Astrocyte (in vitro differentiated cells and primary cell): ENCODE results near the gene SYTL3. TPM values are rescaled to one million over a fixed set of nuclear protein-coding genes. Genes with fewer than 3 reads are reported as not detected.
A peak's percentile ranks its signal among the peaks of the same experiment; 100 is the strongest.

ENCODE experiments used
- DNase-seq: peaks from one replicate; pipeline ENCODE4 v3.0.0-alpha.2; 2010; ENCODE audit warnings: low read depth
- FAIRE-seq: peaks from 2 replicates; lab custom pipeline; 2011; peaks lifted over from hg19 to GRCh38; lab: Jason Lieb, UNC
- H2AFZ ChIP-seq: 2 replicates; pipeline ENCODE4 v1.6.0; 2012; ENCODE audit warnings: low read depth, low read length, inconsistent platforms
- H3K27ac ChIP-seq: 2 replicates; pipeline ENCODE4 v1.5.1; 2011; ENCODE audit warnings: low read depth, low read length, inconsistent platforms
- H3K27me3 ChIP-seq: 2 replicates; pipeline ENCODE4 v1.6.0; 2011; ENCODE audit warnings: low read length, inconsistent platforms; ENCODE audit not compliant: insufficient read depth
- H3K36me3 ChIP-seq: 2 replicates; pipeline ENCODE4 v1.5.1; 2011; ENCODE audit warnings: low read length, inconsistent platforms; ENCODE audit not compliant: insufficient read depth
- H3K4me1 ChIP-seq: 2 replicates; pipeline ENCODE4 v1.5.1; 2011; ENCODE audit warnings: low read length, inconsistent platforms; ENCODE audit not compliant: insufficient read depth
- H3K4me2 ChIP-seq: 2 replicates; pipeline ENCODE4 v1.6.0; 2012; ENCODE audit warnings: low read length, inconsistent platforms
- H3K4me3 ChIP-seq: 2 replicates; pipeline ENCODE4 v1.5.1; 2011; ENCODE audit warnings: low read depth, mild to moderate bottlenecking, low read length, inconsistent platforms; ENCODE audit not compliant: insufficient read depth
- H3K79me2 ChIP-seq: 2 replicates; pipeline ENCODE4 v1.6.0; 2012; ENCODE audit warnings: mild to moderate bottlenecking, low read length, inconsistent platforms; ENCODE audit not compliant: insufficient read depth
- H3K9ac ChIP-seq: 2 replicates; pipeline ENCODE4 v1.6.0; 2012; ENCODE audit warnings: mild to moderate bottlenecking, low read length, inconsistent platforms
- H3K9me3 ChIP-seq: 2 replicates; pipeline ENCODE4 v1.5.1; 2012; ENCODE audit warnings: low read depth, mild to moderate bottlenecking, low read length, inconsistent platforms; ENCODE audit not compliant: insufficient read depth
- H4K20me1 ChIP-seq: 2 replicates; pipeline ENCODE4 v1.6.0; 2012; ENCODE audit warnings: low read length, inconsistent platforms; ENCODE audit not compliant: insufficient read depth
- H3K27ac Mint-ChIP-seq: one replicate; pipeline ENCODE4 v1.8.0; 2021; ENCODE audit warnings: mild to moderate bottlenecking, mixed read lengths; ENCODE audit not compliant: unreplicated experiment
- H3K27me3 Mint-ChIP-seq: one replicate; pipeline ENCODE4 v1.8.0; 2021; ENCODE audit warnings: low read depth, mixed read lengths; ENCODE audit not compliant: unreplicated experiment
- H3K36me3 Mint-ChIP-seq: one replicate; pipeline ENCODE4 v1.8.0; 2021; ENCODE audit warnings: low read depth, mixed read lengths; ENCODE audit not compliant: unreplicated experiment
- H3K4me1 Mint-ChIP-seq: one replicate; pipeline ENCODE4 v1.8.0; 2021; ENCODE audit warnings: low read depth, mixed read lengths; ENCODE audit not compliant: unreplicated experiment
- H3K4me3 Mint-ChIP-seq: one replicate; pipeline ENCODE4 v1.8.0; 2021; ENCODE audit warnings: mild to moderate bottlenecking, moderate library complexity, mixed read lengths; ENCODE audit not compliant: unreplicated experiment
- H3K9me3 Mint-ChIP-seq: one replicate; pipeline ENCODE4 v1.8.0; 2021; ENCODE audit warnings: mild to moderate bottlenecking, mixed read lengths; ENCODE audit not compliant: unreplicated experiment
- EZH2 ChIP-seq: IDR thresholded peaks from 2 replicates; pipeline ENCODE4 v1.6.1; 2012; ENCODE audit warnings: mild to moderate bottlenecking, low read length, inconsistent platforms; ENCODE audit not compliant: insufficient read depth
- total RNA-seq: library from RNA; stranded (reverse); gene quantifications from 2 replicates; pipeline ENCODE4 v1.2.1, GENCODE V29; 2021
- TF ChIP-seq, protein P1 (sequence below): IDR thresholded peaks from 2 replicates; pipeline ENCODE4 v1.5.1; 2011; ENCODE audit warnings: low read depth, mild to moderate bottlenecking, inconsistent platforms, low read length, moderate library complexity; ENCODE audit not compliant: insufficient read depth

SYTL3 gene
- total RNA-seq, 1 donor from 2014 or later = 1.2 TPM

DNA sequence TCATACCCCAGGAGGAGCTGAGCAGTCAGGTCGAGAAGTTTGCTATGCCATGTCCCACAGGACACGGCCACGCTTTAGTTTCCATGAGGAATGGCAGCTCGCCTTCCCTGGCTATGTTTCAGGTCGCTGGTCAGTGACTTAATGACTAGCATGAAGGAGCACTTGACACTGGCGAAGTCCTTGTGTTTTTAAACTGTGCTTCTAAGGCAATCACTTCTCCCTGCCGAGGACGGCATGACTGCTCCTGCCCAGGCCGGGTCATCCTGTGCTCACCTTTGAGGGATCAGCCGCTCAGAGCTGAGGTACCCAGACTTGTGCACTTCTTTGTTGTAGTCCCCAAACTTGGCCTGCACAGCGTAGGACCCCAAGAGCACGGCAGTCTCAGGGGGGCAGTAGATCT, 135.2 kb downstream of the SYTL3 start:
- peaks cover 39% of the 10 kb centered on the region for H3K36me3 Mint-ChIP-seq

DNA sequence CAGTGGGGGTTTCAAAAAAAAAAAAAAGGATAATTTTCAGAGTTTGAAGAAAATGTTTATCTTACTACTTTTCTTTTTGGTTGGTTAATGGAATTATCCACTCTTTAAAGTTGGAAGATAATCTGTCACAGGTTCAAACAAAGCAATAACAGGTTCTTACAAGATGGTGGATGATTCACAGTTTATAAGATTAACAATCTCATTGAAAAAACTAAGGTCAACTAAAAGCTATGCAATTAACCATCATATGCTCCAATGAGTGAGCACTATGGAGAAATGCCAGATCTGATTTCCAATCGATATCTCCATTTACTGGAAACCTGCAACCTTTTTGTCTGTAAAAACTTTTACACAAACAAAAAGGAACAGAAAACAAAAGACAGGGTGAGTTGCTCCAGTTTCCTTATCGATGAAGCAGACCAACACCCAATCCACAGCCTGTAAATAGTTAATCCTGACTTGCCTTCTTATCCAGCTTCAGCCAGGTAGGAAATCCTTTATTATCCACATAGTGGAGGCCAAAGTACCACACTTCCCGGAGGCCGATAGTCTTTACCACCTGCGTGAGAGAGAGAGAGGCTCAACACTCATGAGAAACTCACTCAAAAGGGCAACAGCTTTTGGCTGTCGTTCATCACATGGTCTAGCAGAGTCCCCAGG, 136.9 kb downstream of the SYTL3 start:
- Mint-ChIP-seq H3K4me1 (peaks cover 31% of the 10 kb centered on the region), H3K27ac (no peak overlapping the region), H3K9me3 (no peaks in the 10 kb centered on the region), H3K36me3 (peaks cover 30% of the 10 kb centered on the region), H3K4me3 (no peak overlapping the region), H3K27me3 (no peaks in the 10 kb centered on the region)
- DNase-seq = no peak
- H3K36me3 ChIP-seq = peaks cover 59% of the 10 kb centered on the region
- H3K4me1 ChIP-seq = peaks cover 11% of the 10 kb centered on the region
- no peak for FAIRE-seq
- H2AFZ ChIP-seq = no peak overlapping the region
- no peak overlapping the region for H3K9ac ChIP-seq
- no peaks in the 10 kb centered on the region for H3K9me3 ChIP-seq
- no peak overlapping the region for H3K4me3 ChIP-seq
- H3K27me3 ChIP-seq = no peaks in the 10 kb centered on the region
- H4K20me1 ChIP-seq = peaks cover 32% of the 10 kb centered on the region
- peaks cover 52% of the 10 kb centered on the region for H3K79me2 ChIP-seq
- no peak overlapping the region for H3K27ac ChIP-seq
- TF ChIP-seq, protein P1, sequence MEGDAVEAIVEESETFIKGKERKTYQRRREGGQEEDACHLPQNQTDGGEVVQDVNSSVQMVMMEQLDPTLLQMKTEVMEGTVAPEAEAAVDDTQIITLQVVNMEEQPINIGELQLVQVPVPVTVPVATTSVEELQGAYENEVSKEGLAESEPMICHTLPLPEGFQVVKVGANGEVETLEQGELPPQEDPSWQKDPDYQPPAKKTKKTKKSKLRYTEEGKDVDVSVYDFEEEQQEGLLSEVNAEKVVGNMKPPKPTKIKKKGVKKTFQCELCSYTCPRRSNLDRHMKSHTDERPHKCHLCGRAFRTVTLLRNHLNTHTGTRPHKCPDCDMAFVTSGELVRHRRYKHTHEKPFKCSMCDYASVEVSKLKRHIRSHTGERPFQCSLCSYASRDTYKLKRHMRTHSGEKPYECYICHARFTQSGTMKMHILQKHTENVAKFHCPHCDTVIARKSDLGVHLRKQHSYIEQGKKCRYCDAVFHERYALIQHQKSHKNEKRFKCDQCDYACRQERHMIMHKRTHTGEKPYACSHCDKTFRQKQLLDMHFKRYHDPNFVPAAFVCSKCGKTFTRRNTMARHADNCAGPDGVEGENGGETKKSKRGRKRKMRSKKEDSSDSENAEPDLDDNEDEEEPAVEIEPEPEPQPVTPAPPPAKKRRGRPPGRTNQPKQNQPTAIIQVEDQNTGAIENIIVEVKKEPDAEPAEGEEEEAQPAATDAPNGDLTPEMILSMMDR = no peak
- no peak for TF ChIP-seq EZH2
- H3K4me2 ChIP-seq = no peak overlapping the region

More for the DNA sequence above, 135.2 kb downstream of the SYTL3 start:
- Histone ChIP-seq H3K4me1 (peaks cover 11% of the 10 kb centered on the region), H3K4me2 (peak overlapping the region; percentile 21), H3K79me2 (peaks cover 42% of the 10 kb centered on the region), H3K27me3 (no peaks in the 10 kb centered on the region), H3K9ac (no peak overlapping the region), H3K27ac (peak overlapping the region; percentile 7), H3K9me3 (no peaks in the 10 kb centered on the region), H4K20me1 (peaks cover 22% of the 10 kb centered on the region), H3K36me3 (peaks cover 74% of the 10 kb centered on the region), H3K4me3 (no peak overlapping the region), H2AFZ (no peak overlapping the region)
- FAIRE-seq = no peak
- Mint-ChIP-seq H3K4me3 (no peak overlapping the region), H3K9me3 (no peaks in the 10 kb centered on the region), H3K4me1 (peaks cover 33% of the 10 kb centered on the region), H3K27ac (peak overlapping the region; percentile 55), H3K27me3 (no peaks in the 10 kb centered on the region)
- TF ChIP-seq EZH2 = no peak
- TF ChIP-seq, protein P1 = no peak
- DNase-seq = no peak

DNA sequence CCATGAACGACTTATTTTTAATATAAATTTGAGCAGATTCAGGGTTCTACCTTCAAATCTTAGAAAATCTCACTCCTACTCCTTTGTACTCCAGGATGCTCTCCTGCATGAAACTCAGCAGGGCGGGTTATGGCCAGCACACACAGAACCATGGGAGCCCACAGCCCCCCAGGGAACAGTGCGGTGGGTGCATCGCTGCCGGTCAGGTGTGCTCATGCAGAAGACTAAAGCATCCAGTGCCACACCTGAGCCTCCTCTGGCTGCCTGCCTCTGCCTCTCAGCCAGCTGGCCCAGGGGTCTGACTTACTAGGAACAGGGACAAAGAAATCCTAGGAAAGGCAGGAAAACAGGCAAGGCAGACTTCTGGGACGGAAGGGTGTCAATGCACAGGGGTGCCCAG, 137.5 kb downstream of the SYTL3 start:
- Histone ChIP-seq H3K9me3 (no peaks in the 10 kb centered on the region), H3K27ac (no peak overlapping the region), H3K9ac (no peak overlapping the region), H3K79me2 (peaks cover 56% of the 10 kb centered on the region), H3K27me3 (no peaks in the 10 kb centered on the region), H3K4me3 (no peak overlapping the region), H2AFZ (no peak overlapping the region), H4K20me1 (peaks cover 35% of the 10 kb centered on the region), H3K4me2 (no peak overlapping the region), H3K36me3 (peaks cover 53% of the 10 kb centered on the region), H3K4me1 (peaks cover 11% of the 10 kb centered on the region)
- Mint-ChIP-seq H3K27ac (no peak overlapping the region), H3K27me3 (no peaks in the 10 kb centered on the region), H3K4me1 (peaks cover 31% of the 10 kb centered on the region), H3K9me3 (no peaks in the 10 kb centered on the region), H3K4me3 (no peak overlapping the region), H3K36me3 (peaks cover 28% of the 10 kb centered on the region)
- no peak for TF ChIP-seq EZH2
- TF ChIP-seq, protein P1 = no peak
- no peak for FAIRE-seq
- DNase-seq = no peak
